DND-41 (cell line): ENCODE measurements around the gene GCAT.

Source experiments
- ATAC-seq: fragments of 200-7000 bp; cut with Tn5 transposase; 3 replicates; pipeline ENCODE4 v1.9.1; 2021; ENCODE audit warnings: low read depth; ENCODE audit not compliant: insufficient read depth
- DNase-seq: peaks from one replicate; pipeline ENCODE4 v3.0.0-alpha.2; 2020
- H2AFZ ChIP-seq: 2 replicates; pipeline ENCODE4 v1.6.0; 2012; ENCODE audit warnings: low read depth, low read length
- H3K27ac ChIP-seq: 2 replicates; pipeline ENCODE4 v1.5.1; 2012; ENCODE audit warnings: low read length, inconsistent platforms
- H3K27me3 ChIP-seq: fragments of 200-600 bp; sonication (generic); 2 replicates; pipeline ENCODE4 v1.6.0; 2012; ENCODE audit warnings: low read length, mild to moderate bottlenecking, inconsistent platforms; ENCODE audit not compliant: insufficient read depth, poor library complexity
- H3K36me3 ChIP-seq: 2 replicates; pipeline ENCODE4 v1.5.1; 2012; ENCODE audit warnings: low read length, inconsistent platforms; ENCODE audit not compliant: insufficient read depth
- H3K4me1 ChIP-seq: 2 replicates; pipeline ENCODE4 v1.5.1; 2012; ENCODE audit warnings: mild to moderate bottlenecking, low read length; ENCODE audit not compliant: insufficient read depth
- H3K4me2 ChIP-seq: 2 replicates; pipeline ENCODE4 v1.6.0; 2012; ENCODE audit warnings: mild to moderate bottlenecking, moderate library complexity, low read length, inconsistent platforms; ENCODE audit not compliant: insufficient read depth
- H3K4me3 ChIP-seq, 2 experiments: fragments of 200-600 bp in 1 of 2; shearing (Covaris generic) in 1 of 2; 2 replicates each; pipeline ENCODE4 v1.5.1; 2012 to 2016; ENCODE audit warnings: inconsistent platforms in 2 of 2, low read length in 2 of 2, mild to moderate bottlenecking in 2 of 2, low read depth in 1 of 2, moderate library complexity in 1 of 2
- H3K79me2 ChIP-seq: 2 replicates; pipeline ENCODE4 v1.6.0; 2012; ENCODE audit warnings: low read length, inconsistent platforms; ENCODE audit not compliant: insufficient read depth
- H3K9ac ChIP-seq: 2 replicates; pipeline ENCODE4 v1.6.0; 2012; ENCODE audit warnings: low read depth, mild to moderate bottlenecking, inconsistent platforms, low read length, moderate library complexity
- H3K9me3 ChIP-seq: 2 replicates; pipeline ENCODE4 v1.5.1; 2012; ENCODE audit warnings: low read length, moderate library complexity, mild to moderate bottlenecking, inconsistent platforms; ENCODE audit not compliant: insufficient read depth, severe bottlenecking
- H4K20me1 ChIP-seq: 2 replicates; pipeline ENCODE4 v1.6.0; 2012; ENCODE audit warnings: low read length; ENCODE audit not compliant: insufficient read depth
- EZH2 ChIP-seq: IDR thresholded peaks from 3 replicates; pipeline ENCODE4 v1.6.1; 2012; ENCODE audit warnings: borderline replicate concordance, low read depth, mild to moderate bottlenecking, moderate library complexity, low read length, inconsistent platforms; ENCODE audit not compliant: severe bottlenecking
- TF ChIP-seq, protein P1 (sequence below): IDR thresholded peaks from 2 replicates; pipeline ENCODE4 v1.5.1; 2012; ENCODE audit warnings: borderline replicate concordance, low read length, moderate library complexity, mild to moderate bottlenecking; ENCODE audit not compliant: poor library complexity, severe bottlenecking; ENCODE audit errors: extremely low read depth

GCAT gene

DNA sequence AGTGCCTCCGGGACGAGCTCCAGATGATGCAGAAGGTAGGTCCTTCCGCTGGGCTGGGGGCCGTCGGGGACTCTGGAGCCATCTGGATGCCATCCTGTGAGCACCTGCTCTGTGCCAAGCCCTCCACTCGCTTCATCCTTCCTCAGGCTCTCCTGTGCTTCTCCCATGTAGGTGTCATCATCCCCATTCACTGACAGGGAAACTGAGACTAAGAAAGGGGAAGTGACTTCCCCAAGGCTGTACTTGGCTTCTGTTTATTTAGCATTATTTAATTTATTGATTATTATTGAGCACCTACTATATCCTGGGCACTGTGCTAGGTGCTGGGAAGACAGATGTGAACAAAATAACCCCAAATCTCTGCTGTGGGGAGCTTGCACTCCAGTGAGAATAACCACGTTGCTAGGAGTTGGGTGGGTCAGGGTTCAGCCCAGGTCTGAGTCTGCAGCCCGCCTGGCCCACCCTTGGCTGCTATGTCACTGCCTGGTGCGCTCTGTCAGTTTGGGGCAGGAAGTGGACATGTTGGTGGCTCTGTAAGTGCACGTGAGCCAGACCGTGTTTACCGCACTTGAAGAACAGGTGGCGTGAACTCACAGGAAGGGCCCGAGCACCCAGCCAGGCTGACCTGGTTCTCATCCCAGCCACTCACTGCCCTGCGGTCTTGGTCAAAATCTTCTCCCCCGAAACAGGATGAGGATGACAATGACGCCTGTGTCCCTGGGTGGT lies 35.9 kb upstream of the GCAT start:
- Histone ChIP-seq H3K9me3 (no peaks in the 10 kb centered on the region), H4K20me1 (0 out of 2 replicates have a peak, but pooled peaks cover 6% of the 10 kb centered on the region), H3K4me1 (no peaks in the 10 kb centered on the region), H3K4me3 (no peak overlapping the region), H2AFZ (no peak overlapping the region), H3K79me2 (no peaks in the 10 kb centered on the region), H3K4me2 (no peak overlapping the region), H3K36me3 (peaks cover 69% of the 10 kb centered on the region), H3K27me3 (no peaks in the 10 kb centered on the region), H3K27ac (no peak overlapping the region), H3K9ac (no peak overlapping the region)
- ATAC-seq = no peak
- DNase-seq = no peak
- TF ChIP-seq EZH2 = no peak
- TF ChIP-seq, protein P1, sequence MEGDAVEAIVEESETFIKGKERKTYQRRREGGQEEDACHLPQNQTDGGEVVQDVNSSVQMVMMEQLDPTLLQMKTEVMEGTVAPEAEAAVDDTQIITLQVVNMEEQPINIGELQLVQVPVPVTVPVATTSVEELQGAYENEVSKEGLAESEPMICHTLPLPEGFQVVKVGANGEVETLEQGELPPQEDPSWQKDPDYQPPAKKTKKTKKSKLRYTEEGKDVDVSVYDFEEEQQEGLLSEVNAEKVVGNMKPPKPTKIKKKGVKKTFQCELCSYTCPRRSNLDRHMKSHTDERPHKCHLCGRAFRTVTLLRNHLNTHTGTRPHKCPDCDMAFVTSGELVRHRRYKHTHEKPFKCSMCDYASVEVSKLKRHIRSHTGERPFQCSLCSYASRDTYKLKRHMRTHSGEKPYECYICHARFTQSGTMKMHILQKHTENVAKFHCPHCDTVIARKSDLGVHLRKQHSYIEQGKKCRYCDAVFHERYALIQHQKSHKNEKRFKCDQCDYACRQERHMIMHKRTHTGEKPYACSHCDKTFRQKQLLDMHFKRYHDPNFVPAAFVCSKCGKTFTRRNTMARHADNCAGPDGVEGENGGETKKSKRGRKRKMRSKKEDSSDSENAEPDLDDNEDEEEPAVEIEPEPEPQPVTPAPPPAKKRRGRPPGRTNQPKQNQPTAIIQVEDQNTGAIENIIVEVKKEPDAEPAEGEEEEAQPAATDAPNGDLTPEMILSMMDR = no peak

DNA sequence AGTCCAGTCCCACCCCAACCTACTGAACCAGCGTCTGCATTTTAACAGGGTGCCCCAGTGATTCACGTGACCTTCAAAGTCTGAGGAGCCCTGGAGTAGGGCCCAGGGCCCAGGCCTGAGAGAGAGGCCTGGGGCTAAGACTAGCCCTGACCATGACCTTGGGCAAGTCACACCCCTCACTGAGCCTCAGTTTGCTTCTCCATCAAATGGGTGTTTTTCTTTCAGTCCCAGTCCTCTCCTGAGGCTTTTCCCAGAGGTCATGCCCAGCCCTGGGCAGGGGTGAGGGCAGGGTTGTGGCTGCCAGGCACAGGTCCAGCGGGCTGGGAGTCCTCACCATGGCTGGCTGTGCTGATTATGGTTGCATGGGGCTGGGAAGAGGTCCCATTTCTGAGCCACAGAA lies 33.0 kb upstream of the GCAT start:
- H2AFZ ChIP-seq = no peak overlapping the region
- ATAC-seq (no peak), DNase-seq (no peak)
- peaks cover 44% of the 10 kb centered on the region for H3K36me3 ChIP-seq
- no peak overlapping the region for H3K4me3 ChIP-seq
- H3K27ac ChIP-seq = no peak overlapping the region
- H3K4me1 ChIP-seq = no peaks in the 10 kb centered on the region
- no peak overlapping the region for H3K4me2 ChIP-seq
- H3K79me2 ChIP-seq = no peaks in the 10 kb centered on the region
- H3K27me3 ChIP-seq = no peaks in the 10 kb centered on the region
- H3K9me3 ChIP-seq = no peaks in the 10 kb centered on the region
- TF ChIP-seq EZH2 = no peak
- TF ChIP-seq, protein P1 = no peak
- no peak overlapping the region for H3K9ac ChIP-seq
- 0 out of 2 replicates have a peak, but pooled peaks cover 6% of the 10 kb centered on the region for H4K20me1 ChIP-seq

DNA sequence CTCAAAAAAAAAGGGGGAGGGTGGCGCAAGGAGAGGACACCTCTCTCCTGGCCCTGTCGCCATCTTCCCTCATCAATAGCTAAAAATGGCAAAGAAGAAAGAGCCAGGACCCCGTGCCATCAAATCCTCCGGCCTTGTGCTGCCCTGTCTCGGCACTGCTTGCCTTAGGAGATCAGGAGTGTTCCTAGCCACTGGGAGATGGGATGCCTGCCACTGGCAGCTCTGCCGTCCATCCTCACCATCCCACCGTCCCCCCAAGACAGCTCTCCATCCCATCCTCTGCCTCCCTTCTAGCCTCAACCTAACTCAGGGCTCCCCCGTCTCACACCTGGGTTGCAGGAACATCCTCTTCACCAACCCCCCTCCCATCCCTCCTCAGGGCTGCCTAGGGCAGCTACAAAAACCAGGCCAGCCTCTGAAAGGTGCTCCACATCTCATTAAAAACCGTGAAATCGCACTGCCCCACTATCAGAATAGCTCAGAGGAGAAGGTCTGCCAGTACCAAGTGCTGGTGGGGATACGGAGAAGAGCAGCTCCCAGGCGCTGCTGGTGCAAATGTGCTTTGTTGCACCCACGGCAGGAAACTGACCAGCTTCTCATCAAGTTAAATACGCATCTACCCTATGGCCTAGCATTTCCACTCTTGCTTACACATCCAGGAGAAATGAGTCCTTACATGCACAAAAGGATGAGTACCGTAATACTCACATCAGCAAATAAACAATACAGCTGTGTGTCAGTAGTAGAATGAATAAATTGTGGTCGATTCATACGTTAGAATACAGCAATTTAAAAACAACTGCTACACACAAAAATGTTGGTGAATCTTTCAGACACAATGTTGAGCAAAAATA lies 31.7 kb upstream of the GCAT start:
- Histone ChIP-seq H2AFZ (no peak overlapping the region), H4K20me1 (0 out of 2 replicates have a peak, but pooled peaks cover 6% of the 10 kb centered on the region), H3K4me1 (no peaks in the 10 kb centered on the region), H3K4me2 (no peak overlapping the region), H3K79me2 (no peaks in the 10 kb centered on the region), H3K4me3 (no peak overlapping the region), H3K9me3 (no peaks in the 10 kb centered on the region), H3K9ac (no peak overlapping the region), H3K27ac (no peak overlapping the region), H3K27me3 (no peaks in the 10 kb centered on the region), H3K36me3 (peaks cover 41% of the 10 kb centered on the region)
- peak; percentile 16; the same call in 1 of the 3 replicates for ATAC-seq
- DNase-seq = no peak
- TF ChIP-seq EZH2 = no peak
- TF ChIP-seq, protein P1 = no peak
